ENCODE measurements around the gene GPBP1.

The GPBP1 gene

GRCh38 chr5:57194653-57195052 is 20.8 kb downstream of the GPBP1 start:
- Histone ChIP-seq H3K9me2 (replicated peaks; ENCODE audit: insufficient read depth, low read length) (no peaks in the 10 kb centered on the region), H3K27ac (ENCODE audit: low read length) (no peak overlapping the region), H3K4me1 (ENCODE audit: low read length) (peaks cover 17% of the 10 kb centered on the region), H3K36me3 (replicated peaks; ENCODE audit: insufficient read depth, low read length) (peaks cover 16% of the 10 kb centered on the region), H3K9ac (ENCODE audit: low read length) (no peak overlapping the region), H3F3A (ENCODE audit: insufficient read depth, low read length) (peaks cover 9% of the 10 kb centered on the region), H3K4me3 (ENCODE audit: low read length) (no peak overlapping the region), H3K4me2 (ENCODE audit: low read depth, low read length) (no peak overlapping the region), H3K79me2 (ENCODE audit: low read length) (peaks cover 99% of the 10 kb centered on the region), H3K9me3 (replicated peaks; ENCODE audit: insufficient read depth, low read length) (no peaks in the 10 kb centered on the region), H2AFZ (ENCODE audit: low read length) (no peak overlapping the region), H3K27me3 (replicated peaks; ENCODE audit: insufficient read depth, low read length) (no peaks in the 10 kb centered on the region), H4K20me1 (ENCODE audit: insufficient read depth, low read length) (peaks cover 45% of the 10 kb centered on the region)
- TF ChIP-seq EZH2phosphoT487 (IDR thresholded peaks at IDR 0.05; ENCODE audit: low read length) (no peak), CTCF (IDR thresholded peaks at IDR 0.05; ENCODE audit: low read length) (no peak), EZH2 (optimal IDR thresholded peaks at IDR 0.05; ENCODE audit: low read depth, low read length) (no peak)
- DNase-seq: no peak

GRCh38 chr5:57195060-57195459 is 21.2 kb downstream of the GPBP1 start:
- no peak overlapping the region for H3K27ac ChIP-seq (ENCODE audit: low read length)
- H4K20me1 ChIP-seq (ENCODE audit: insufficient read depth, low read length): peaks cover 41% of the 10 kb centered on the region
- TF ChIP-seq CTCF (IDR thresholded peaks at IDR 0.05; ENCODE audit: low read length) (no peak), EZH2phosphoT487 (IDR thresholded peaks at IDR 0.05; ENCODE audit: low read length) (no peak), EZH2 (optimal IDR thresholded peaks at IDR 0.05; ENCODE audit: low read depth, low read length) (no peak)
- no peak overlapping the region for H3K4me3 ChIP-seq (ENCODE audit: low read length)
- peaks cover 12% of the 10 kb centered on the region for H3F3A ChIP-seq (ENCODE audit: insufficient read depth, low read length)
- H3K9ac ChIP-seq (ENCODE audit: low read length): no peak overlapping the region
- no peak overlapping the region for H3K4me2 ChIP-seq (ENCODE audit: low read depth, low read length)
- DNase-seq: no peak
- H3K79me2 ChIP-seq (ENCODE audit: low read length): peaks cover 99% of the 10 kb centered on the region
- peaks cover 17% of the 10 kb centered on the region for H3K4me1 ChIP-seq (ENCODE audit: low read length)
- H2AFZ ChIP-seq (ENCODE audit: low read length): no peak overlapping the region
- H3K36me3 ChIP-seq (replicated peaks; ENCODE audit: insufficient read depth, low read length): peaks cover 16% of the 10 kb centered on the region
- no peaks in the 10 kb centered on the region for H3K9me2 ChIP-seq (replicated peaks; ENCODE audit: insufficient read depth, low read length)
- no peaks in the 10 kb centered on the region for H3K27me3 ChIP-seq (replicated peaks; ENCODE audit: insufficient read depth, low read length)
- H3K9me3 ChIP-seq (replicated peaks; ENCODE audit: insufficient read depth, low read length): no peaks in the 10 kb centered on the region

- Histone ChIP-seq H3K79me2 (ENCODE audit: low read length) (peaks cover 99% of the 10 kb centered on the region), H3K9me2 (replicated peaks; ENCODE audit: insufficient read depth, low read length) (no peaks in the 10 kb centered on the region), H3K4me1 (ENCODE audit: low read length) (peaks cover 6% of the 10 kb centered on the region), H3K9ac (ENCODE audit: low read length) (no peak overlapping the region), H3F3A (ENCODE audit: insufficient read depth, low read length) (peaks cover 12% of the 10 kb centered on the region; the same call in 1 of the 2 replicates), H3K4me3 (ENCODE audit: low read length) (no peak overlapping the region), H3K36me3 (replicated peaks; ENCODE audit: insufficient read depth, low read length) (peaks cover 5% of the 10 kb centered on the region; the same call in 1 of the 2 replicates), H3K4me2 (ENCODE audit: low read depth, low read length) (peak overlapping the region; percentile 64), H3K27me3 (replicated peaks; ENCODE audit: insufficient read depth, low read length) (no peaks in the 10 kb centered on the region), H4K20me1 (ENCODE audit: insufficient read depth, low read length) (peaks cover 51% of the 10 kb centered on the region), H3K9me3 (replicated peaks; ENCODE audit: insufficient read depth, low read length) (no peaks in the 10 kb centered on the region), H2AFZ (ENCODE audit: low read length) (no peak overlapping the region), H3K27ac (ENCODE audit: low read length) (peak overlapping the region; percentile 32; the same call in 1 of the 2 replicates)
- DNase-seq: peak; percentile 53
- TF ChIP-seq EZH2phosphoT487 (IDR thresholded peaks at IDR 0.05; ENCODE audit: low read length) (no peak), CTCF (IDR thresholded peaks at IDR 0.05; ENCODE audit: low read length) (no peak), EZH2 (optimal IDR thresholded peaks at IDR 0.05; ENCODE audit: low read depth, low read length) (no peak)
These were observed 26.0 kb downstream of the GPBP1 start for GRCh38 chr5:57199866-57200265.
